ENCODE measurements around the gene ZNF362. TPM values are rescaled to one million over a fixed set of nuclear protein-coding genes. Genes with fewer than 3 reads are reported as not detected.

Gene ZNF362
- total RNA-seq, 2 experiments from 2014 or later: 8.9 to 26.1 TPM

DNA sequence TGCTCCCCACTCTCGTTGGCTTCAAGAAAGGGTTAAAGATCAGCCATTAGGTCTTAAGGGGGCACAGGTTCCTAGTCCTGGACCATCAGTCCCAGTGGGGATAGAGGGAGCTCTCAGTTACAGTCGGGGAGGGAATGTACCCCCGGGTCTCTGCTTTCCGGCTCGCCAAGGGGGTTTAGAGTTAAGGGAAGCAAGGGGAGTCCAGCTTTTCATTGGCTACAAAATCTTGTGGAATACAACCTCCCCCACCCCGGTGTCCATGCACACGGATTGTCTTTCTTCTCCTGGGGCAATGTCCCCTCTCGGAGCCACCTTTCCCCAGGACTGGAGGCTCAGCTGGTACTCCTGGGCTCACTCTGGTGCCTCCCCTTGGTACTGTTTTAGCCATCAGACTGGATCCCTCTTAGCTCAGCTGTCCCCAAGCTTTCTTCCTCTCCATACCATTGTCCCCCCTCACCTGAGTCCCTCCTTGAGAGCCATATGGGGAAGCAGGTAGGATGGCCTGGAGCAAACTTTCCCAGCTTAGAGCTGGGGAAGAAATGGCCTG lies 64.4 kb downstream of the ZNF362 start, which contains the start of gene A3GALT2:
Gene A3GALT2, minus strand, starts transcription at position 480 of the 547 bp plus-strand sequence. Its CDS starts 0 bp downstream, at position 480.
- intact Hi-C loops (cut with micrococcal nuclease; ENCODE audit: unreplicated experiment): no loop called here
- no TSS peak for BruUV-seq (replicated peaks)
- peaks cover 28% of the 10 kb centered on the region; the same call in 1 of the 2 replicates for H3K36me3 ChIP-seq (ENCODE audit: insufficient read depth, low read length)
- H4K20me1 ChIP-seq (ENCODE audit: insufficient read depth, low read length): no peaks in the 10 kb centered on the region
- H2AFZ ChIP-seq (ENCODE audit: low read length): no peak within 1 kb of the TSS
- H3K27ac ChIP-seq (ENCODE audit: low read depth, low read length, poor library complexity, severe bottlenecking): no peak within 1 kb of the TSS
- H3K9me2 ChIP-seq (ENCODE audit: insufficient read depth, low read length): no peaks in the 10 kb centered on the region
- no peaks in the 10 kb centered on the region for H3K79me2 ChIP-seq (ENCODE audit: insufficient read depth, low read depth, low read length)
- H3K4me3 ChIP-seq (ENCODE audit: low read depth, low read length, poor library complexity, severe bottlenecking): no peak within 1 kb of the TSS
- H3K4me1 ChIP-seq (ENCODE audit: insufficient read depth, low read length, poor library complexity, severe bottlenecking): peaks cover 7% of the 10 kb centered on the region
- H3K4me2 ChIP-seq (ENCODE audit: low read length): no peak within 1 kb of the TSS
- H3K9me3 ChIP-seq (ENCODE audit: low read length): no peaks in the 10 kb centered on the region
- no peak for DNase-seq (ENCODE audit: low spot score)
- POLR2A ChIA-PET: no interaction called here
- TF ChIP-seq, protein P1, sequence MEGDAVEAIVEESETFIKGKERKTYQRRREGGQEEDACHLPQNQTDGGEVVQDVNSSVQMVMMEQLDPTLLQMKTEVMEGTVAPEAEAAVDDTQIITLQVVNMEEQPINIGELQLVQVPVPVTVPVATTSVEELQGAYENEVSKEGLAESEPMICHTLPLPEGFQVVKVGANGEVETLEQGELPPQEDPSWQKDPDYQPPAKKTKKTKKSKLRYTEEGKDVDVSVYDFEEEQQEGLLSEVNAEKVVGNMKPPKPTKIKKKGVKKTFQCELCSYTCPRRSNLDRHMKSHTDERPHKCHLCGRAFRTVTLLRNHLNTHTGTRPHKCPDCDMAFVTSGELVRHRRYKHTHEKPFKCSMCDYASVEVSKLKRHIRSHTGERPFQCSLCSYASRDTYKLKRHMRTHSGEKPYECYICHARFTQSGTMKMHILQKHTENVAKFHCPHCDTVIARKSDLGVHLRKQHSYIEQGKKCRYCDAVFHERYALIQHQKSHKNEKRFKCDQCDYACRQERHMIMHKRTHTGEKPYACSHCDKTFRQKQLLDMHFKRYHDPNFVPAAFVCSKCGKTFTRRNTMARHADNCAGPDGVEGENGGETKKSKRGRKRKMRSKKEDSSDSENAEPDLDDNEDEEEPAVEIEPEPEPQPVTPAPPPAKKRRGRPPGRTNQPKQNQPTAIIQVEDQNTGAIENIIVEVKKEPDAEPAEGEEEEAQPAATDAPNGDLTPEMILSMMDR (conservative IDR thresholded peaks at IDR 0.05; ENCODE audit: low read length): no peak
- TF ChIP-seq EZH2phosphoT487 (IDR thresholded peaks at IDR 0.05; ENCODE audit: borderline replicate concordance, low read depth, low read length): no peak
- CTCF ChIA-PET (ENCODE audit: unreplicated experiment): no interaction called here

DNA sequence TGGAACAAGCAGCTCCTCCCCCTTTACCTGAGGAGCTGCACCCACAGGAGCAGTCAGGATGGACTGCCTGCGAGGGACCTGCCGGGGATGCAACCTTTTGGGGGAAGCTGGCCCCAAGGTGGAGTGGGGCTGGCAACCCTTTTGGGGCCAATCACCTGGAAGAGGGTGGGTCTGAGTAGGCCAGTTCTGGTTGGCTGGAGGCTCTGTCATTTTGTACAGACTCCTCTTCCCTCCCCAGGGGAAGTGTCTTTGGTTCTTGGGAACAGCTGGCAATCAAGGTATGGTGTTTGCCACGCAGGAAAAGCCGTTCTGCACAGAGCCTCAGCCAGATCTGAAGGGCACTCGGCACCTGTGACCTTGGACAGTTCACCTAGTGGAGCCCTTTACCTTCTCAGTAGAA lies 64.9 kb downstream of the ZNF362 start:
- Histone ChIP-seq H3K79me2 (ENCODE audit: insufficient read depth, low read depth, low read length) (no peaks in the 10 kb centered on the region), H3K36me3 (ENCODE audit: insufficient read depth, low read length) (peaks cover 33% of the 10 kb centered on the region; the same call in 1 of the 2 replicates), H4K20me1 (ENCODE audit: insufficient read depth, low read length) (no peaks in the 10 kb centered on the region), H3K9me3 (ENCODE audit: low read length) (no peaks in the 10 kb centered on the region), H3K4me2 (ENCODE audit: low read length) (no peak overlapping the region), H3K9me2 (ENCODE audit: insufficient read depth, low read length) (no peaks in the 10 kb centered on the region), H3K27ac (ENCODE audit: low read depth, low read length, poor library complexity, severe bottlenecking) (no peak overlapping the region), H2AFZ (ENCODE audit: low read length) (no peak overlapping the region), H3K4me3 (ENCODE audit: low read depth, low read length, poor library complexity, severe bottlenecking) (no peak overlapping the region), H3K4me1 (ENCODE audit: insufficient read depth, low read length, poor library complexity, severe bottlenecking) (peaks cover 7% of the 10 kb centered on the region)
- BruUV-seq (replicated peaks): no TSS peak
- CTCF ChIA-PET (ENCODE audit: unreplicated experiment): no interaction called here
- POLR2A ChIA-PET: no interaction called here
- no peak for TF ChIP-seq EZH2phosphoT487 (IDR thresholded peaks at IDR 0.05; ENCODE audit: borderline replicate concordance, low read depth, low read length)
- TF ChIP-seq, protein P1 (conservative IDR thresholded peaks at IDR 0.05; ENCODE audit: low read length): no peak
- intact Hi-C loops (cut with micrococcal nuclease; ENCODE audit: unreplicated experiment): no loop called here
- no peak for DNase-seq (ENCODE audit: low spot score)

DNA sequence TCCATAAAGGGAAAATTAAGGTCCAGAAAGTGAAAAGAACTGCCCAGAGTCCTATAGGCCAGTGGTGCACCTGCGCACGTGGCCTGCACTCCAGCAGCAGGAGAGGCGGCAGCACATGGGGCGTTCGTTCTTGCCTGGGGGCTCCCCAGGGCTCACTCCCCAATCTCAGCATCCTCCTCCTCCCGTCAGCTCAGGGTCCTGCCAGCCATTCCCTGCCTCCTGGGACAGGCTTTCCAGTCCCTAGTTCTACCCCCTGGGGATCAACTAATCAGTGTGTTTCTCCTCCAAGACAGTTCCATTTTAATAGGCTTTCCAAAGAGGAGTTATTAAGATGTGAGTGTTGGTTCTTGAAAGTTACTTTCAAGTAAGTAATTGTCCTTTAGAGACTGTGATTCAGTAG lies 65.8 kb downstream of the ZNF362 start:
- no peak overlapping the region for H3K27ac ChIP-seq (ENCODE audit: low read depth, low read length, poor library complexity, severe bottlenecking)
- DNase-seq (ENCODE audit: low spot score): no peak
- no peak overlapping the region for H3K4me2 ChIP-seq (ENCODE audit: low read length)
- BruUV-seq (replicated peaks): no TSS peak
- no peak overlapping the region for H3K4me3 ChIP-seq (ENCODE audit: low read depth, low read length, poor library complexity, severe bottlenecking)
- no peaks in the 10 kb centered on the region for H4K20me1 ChIP-seq (ENCODE audit: insufficient read depth, low read length)
- TF ChIP-seq EZH2phosphoT487 (IDR thresholded peaks at IDR 0.05; ENCODE audit: borderline replicate concordance, low read depth, low read length): no peak
- ChIA-PET CTCF (ENCODE audit: unreplicated experiment) (no interaction called here), POLR2A (no interaction called here)
- peaks cover 40% of the 10 kb centered on the region; the same call in 1 of the 2 replicates for H3K36me3 ChIP-seq (ENCODE audit: insufficient read depth, low read length)
- H3K4me1 ChIP-seq (ENCODE audit: insufficient read depth, low read length, poor library complexity, severe bottlenecking): peaks cover 7% of the 10 kb centered on the region
- H3K79me2 ChIP-seq (ENCODE audit: insufficient read depth, low read depth, low read length): no peaks in the 10 kb centered on the region
- H3K9me3 ChIP-seq (ENCODE audit: low read length): no peaks in the 10 kb centered on the region
- intact Hi-C loops (cut with micrococcal nuclease; ENCODE audit: unreplicated experiment): no loop called here
- no peaks in the 10 kb centered on the region for H3K9me2 ChIP-seq (ENCODE audit: insufficient read depth, low read length)
- H2AFZ ChIP-seq (ENCODE audit: low read length): no peak overlapping the region
